Measurements from ENCODE around the gene TBC1D16. TPM values are rescaled to one million over a fixed set of nuclear protein-coding genes. Genes with fewer than 3 reads are reported as not detected.

TBC1D16 gene
- total RNA-seq, 1 experiment from 2014 or later = 55.4 TPM

DNA sequence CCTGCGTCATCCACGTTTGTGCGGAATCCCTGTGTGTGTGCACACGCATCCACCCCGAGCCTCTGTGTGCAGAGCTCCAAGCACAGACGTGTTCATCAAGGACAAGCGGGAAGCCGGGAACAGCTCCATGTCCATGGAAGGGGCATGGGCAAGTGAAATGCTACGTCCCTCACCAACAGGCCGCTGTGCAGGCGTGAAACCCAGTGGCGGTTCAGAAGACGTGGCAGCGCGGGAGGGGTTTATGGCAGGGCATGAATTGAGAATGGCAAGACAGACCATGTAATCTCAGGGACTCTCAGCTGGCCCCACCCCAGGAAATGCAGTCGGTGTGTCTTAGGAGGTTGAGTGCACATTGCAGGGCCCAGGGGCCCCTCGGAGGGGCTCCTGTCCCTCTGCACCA is 52.7 kb downstream of the TBC1D16 start:
- intact Hi-C loops (cut with micrococcal nuclease; ENCODE audit: unreplicated experiment) = no loop called here
- Mint-ChIP-seq H3K9me3 (ENCODE audit: unreplicated experiment) (no peaks in the 10 kb centered on the region), H3K4me3 (ENCODE audit: unreplicated experiment) (no peak overlapping the region), H3K27ac (ENCODE audit: unreplicated experiment) (no peak overlapping the region), H3K4me1 (ENCODE audit: low read depth, unreplicated experiment) (peaks cover 18% of the 10 kb centered on the region), H3K27me3 (ENCODE audit: insufficient read depth, unreplicated experiment) (no peaks in the 10 kb centered on the region), H3K36me3 (ENCODE audit: insufficient read depth, unreplicated experiment) (peaks cover 8% of the 10 kb centered on the region)
- peak in 1 of 2 experiments; percentile 32 for DNase-seq
- BruUV-seq (replicated peaks) = no TSS peak
- Histone ChIP-seq H3K27me3 (replicated peaks; ENCODE audit: control insufficient read depth, insufficient read depth, low read length) (no peaks in the 10 kb centered on the region), H3K4me3 (ENCODE audit: low read depth, low read length) (no peak overlapping the region), H3K4me1 (peaks cover 14% of the 10 kb centered on the region), H3K9me3 (no peaks in the 10 kb centered on the region), H3K36me3 (ENCODE audit: control insufficient read depth, insufficient read depth, low read length) (no peaks in the 10 kb centered on the region; the same call in 1 of the 2 replicates)
- ChIA-PET POLR2A (no interaction called here), CTCF (no interaction called here)
- TF ChIP-seq, protein P1, sequence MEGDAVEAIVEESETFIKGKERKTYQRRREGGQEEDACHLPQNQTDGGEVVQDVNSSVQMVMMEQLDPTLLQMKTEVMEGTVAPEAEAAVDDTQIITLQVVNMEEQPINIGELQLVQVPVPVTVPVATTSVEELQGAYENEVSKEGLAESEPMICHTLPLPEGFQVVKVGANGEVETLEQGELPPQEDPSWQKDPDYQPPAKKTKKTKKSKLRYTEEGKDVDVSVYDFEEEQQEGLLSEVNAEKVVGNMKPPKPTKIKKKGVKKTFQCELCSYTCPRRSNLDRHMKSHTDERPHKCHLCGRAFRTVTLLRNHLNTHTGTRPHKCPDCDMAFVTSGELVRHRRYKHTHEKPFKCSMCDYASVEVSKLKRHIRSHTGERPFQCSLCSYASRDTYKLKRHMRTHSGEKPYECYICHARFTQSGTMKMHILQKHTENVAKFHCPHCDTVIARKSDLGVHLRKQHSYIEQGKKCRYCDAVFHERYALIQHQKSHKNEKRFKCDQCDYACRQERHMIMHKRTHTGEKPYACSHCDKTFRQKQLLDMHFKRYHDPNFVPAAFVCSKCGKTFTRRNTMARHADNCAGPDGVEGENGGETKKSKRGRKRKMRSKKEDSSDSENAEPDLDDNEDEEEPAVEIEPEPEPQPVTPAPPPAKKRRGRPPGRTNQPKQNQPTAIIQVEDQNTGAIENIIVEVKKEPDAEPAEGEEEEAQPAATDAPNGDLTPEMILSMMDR (IDR thresholded peaks at IDR 0.05; ENCODE audit: insufficient read depth in 1 of 2, low read depth in 1 of 2, low read length in 1 of 2, severe bottlenecking in 1 of 2, unreplicated experiment in 1 of 2) = no peak

DNA sequence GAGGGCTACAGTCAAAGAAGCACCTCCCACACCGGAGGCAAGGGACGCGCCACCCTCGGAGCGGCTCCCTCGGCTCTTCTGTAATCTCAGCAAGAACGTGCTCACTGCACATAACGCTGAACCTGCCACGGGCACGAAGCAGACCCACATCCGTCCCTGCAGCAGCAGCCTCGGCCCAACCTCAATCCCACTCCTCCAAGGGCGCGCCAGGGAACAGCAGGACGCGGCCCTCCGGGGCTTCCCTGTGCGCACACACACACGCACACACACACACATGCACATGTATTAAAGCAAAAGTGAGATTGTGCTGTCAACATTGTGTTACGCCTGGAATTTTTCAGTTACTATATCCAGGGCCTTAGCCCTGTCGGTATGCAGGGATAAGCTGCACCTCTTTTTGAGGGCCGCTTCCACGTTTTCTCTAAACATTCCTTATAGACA is 54.0 kb downstream of the TBC1D16 start:
- TF ChIP-seq, protein P1 (IDR thresholded peaks at IDR 0.05; ENCODE audit: insufficient read depth in 1 of 2, low read depth in 1 of 2, low read length in 1 of 2, severe bottlenecking in 1 of 2, unreplicated experiment in 1 of 2) = no peak
- H3K9me3 Mint-ChIP-seq (ENCODE audit: unreplicated experiment) = no peaks in the 10 kb centered on the region
- Histone ChIP-seq H3K36me3 (ENCODE audit: control insufficient read depth, insufficient read depth, low read length) (no peaks in the 10 kb centered on the region; the same call in 1 of the 2 replicates), H3K4me1 (peaks cover 8% of the 10 kb centered on the region; the same call in 1 of the 2 replicates), H3K4me3 (ENCODE audit: low read depth, low read length) (no peak overlapping the region), H3K9me3 (no peaks in the 10 kb centered on the region), H3K27me3 (replicated peaks; ENCODE audit: control insufficient read depth, insufficient read depth, low read length) (no peaks in the 10 kb centered on the region)
- H3K27me3 Mint-ChIP-seq (ENCODE audit: insufficient read depth, unreplicated experiment) = no peaks in the 10 kb centered on the region
- no peak overlapping the region for H3K4me3 Mint-ChIP-seq (ENCODE audit: unreplicated experiment)
- CTCF ChIA-PET = no interaction called here
- H3K27ac Mint-ChIP-seq (ENCODE audit: unreplicated experiment) = no peak overlapping the region
- peak in 1 of 2 experiments; percentile 33 for DNase-seq
- intact Hi-C loops (cut with micrococcal nuclease; ENCODE audit: unreplicated experiment) = no loop called here
- no TSS peak for BruUV-seq (replicated peaks)
- H3K4me1 Mint-ChIP-seq (ENCODE audit: low read depth, unreplicated experiment) = peaks cover 13% of the 10 kb centered on the region
- H3K36me3 Mint-ChIP-seq (ENCODE audit: insufficient read depth, unreplicated experiment) = peaks cover 8% of the 10 kb centered on the region
- POLR2A ChIA-PET = no interaction called here

DNA sequence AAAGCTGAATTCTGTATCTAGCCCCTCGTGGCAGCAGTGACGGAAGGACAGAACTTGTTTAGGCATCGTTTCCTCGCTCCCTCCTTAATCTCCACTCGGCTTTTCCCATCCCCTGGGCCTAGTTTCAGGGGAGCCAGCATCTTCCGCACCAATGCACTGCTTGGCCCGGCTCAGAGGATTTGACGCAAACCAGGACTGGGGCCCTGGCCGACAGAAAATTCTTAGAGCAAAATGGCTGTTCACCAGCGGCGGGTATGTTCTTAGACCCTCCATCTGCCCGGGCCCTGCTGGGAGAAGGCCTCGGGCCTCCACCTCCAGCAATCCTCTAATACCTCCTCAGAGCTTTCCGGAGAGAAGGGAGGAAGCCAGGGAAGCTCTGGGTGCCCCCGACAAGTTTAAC is 54.6 kb downstream of the TBC1D16 start:
- peaks cover 8% of the 10 kb centered on the region; the same call in 1 of the 2 replicates for H3K4me1 ChIP-seq
- H3K4me1 Mint-ChIP-seq (ENCODE audit: low read depth, unreplicated experiment) = peaks cover 13% of the 10 kb centered on the region
- H3K27ac Mint-ChIP-seq (ENCODE audit: unreplicated experiment) = no peak overlapping the region
- H3K36me3 Mint-ChIP-seq (ENCODE audit: insufficient read depth, unreplicated experiment) = peaks cover 8% of the 10 kb centered on the region
- no TSS peak for BruUV-seq (replicated peaks)
- H3K9me3 Mint-ChIP-seq (ENCODE audit: unreplicated experiment) = no peaks in the 10 kb centered on the region
- H3K36me3 ChIP-seq (ENCODE audit: control insufficient read depth, insufficient read depth, low read length) = no peaks in the 10 kb centered on the region; the same call in 1 of the 2 replicates
- no peaks in the 10 kb centered on the region for H3K27me3 Mint-ChIP-seq (ENCODE audit: insufficient read depth, unreplicated experiment)
- ChIA-PET CTCF (no interaction called here), POLR2A (interaction anchor here (0.5 kb wide), 1 partner anchor 11 kb away, joined by 3 read pairs; no protein-coding TSS in a partner anchor)
- no peaks in the 10 kb centered on the region for H3K9me3 ChIP-seq
- H3K27me3 ChIP-seq (replicated peaks; ENCODE audit: control insufficient read depth, insufficient read depth, low read length) = no peaks in the 10 kb centered on the region
- no peak overlapping the region for H3K4me3 Mint-ChIP-seq (ENCODE audit: unreplicated experiment)
- no peak for DNase-seq
- no peak overlapping the region for H3K4me3 ChIP-seq (ENCODE audit: low read depth, low read length)
- intact Hi-C loops (cut with micrococcal nuclease; ENCODE audit: unreplicated experiment) = no loop called here
- TF ChIP-seq, protein P1 (IDR thresholded peaks at IDR 0.05; ENCODE audit: insufficient read depth in 1 of 2, low read depth in 1 of 2, low read length in 1 of 2, severe bottlenecking in 1 of 2, unreplicated experiment in 1 of 2) = no peak
